HG02642 (cell line): ENCODE data around the gene SKOR2.

ENCODE experiments used
- ATAC-seq: cut with Tn5 transposase; IDR thresholded peaks from one replicate; pipeline ENCODE4 v1.9.1; 2021; ENCODE audit warnings: mild to moderate bottlenecking; ENCODE audit not compliant: unreplicated experiment, poor library complexity

The SKOR2 gene

DNA sequence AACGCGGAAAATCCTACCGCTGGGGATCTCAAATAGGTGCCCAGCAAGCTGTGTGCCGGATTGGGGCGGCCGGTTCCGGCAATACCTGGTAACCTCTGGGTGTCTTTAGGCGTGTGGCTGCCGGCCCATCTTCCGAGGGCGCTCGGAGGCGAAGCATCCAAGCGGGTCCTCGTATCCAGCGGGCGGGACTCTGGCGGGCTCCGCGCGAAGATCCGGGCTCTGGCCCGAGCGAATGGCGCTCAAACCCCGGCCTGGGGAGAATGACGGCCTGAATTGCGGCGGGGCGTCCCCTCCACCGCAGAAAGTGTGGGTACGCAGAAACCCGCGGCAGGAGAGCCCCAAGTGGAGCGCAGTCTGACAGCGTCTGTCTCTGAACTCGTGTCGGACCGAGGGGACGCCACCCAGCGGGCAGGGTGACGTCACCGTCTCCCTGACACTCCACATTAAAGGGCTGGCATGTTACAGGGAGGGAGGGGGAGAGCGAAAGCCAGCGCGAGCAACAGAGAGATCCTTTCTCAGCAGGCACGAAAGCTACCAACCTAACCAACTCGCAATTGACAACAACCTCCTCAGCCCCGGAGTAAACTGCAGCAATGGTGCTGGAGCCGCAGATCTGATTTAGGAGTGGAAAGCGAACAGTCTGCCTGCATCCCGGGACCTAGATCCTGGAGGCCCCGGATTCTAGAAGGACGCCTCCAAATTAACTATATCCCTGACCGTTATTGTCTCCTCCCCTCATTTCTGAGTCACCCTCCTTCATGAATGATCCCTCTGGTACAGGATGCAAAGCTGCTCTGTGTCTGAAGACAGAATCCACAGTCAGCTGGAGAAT, at the start of gene SKOR2:
SKOR2 (minus strand) TSS at position 372 of the 832 bp plus-strand sequence. CDS start 2,477 bp downstream, outside the sequence.
- ATAC-seq: no peak

DNA sequence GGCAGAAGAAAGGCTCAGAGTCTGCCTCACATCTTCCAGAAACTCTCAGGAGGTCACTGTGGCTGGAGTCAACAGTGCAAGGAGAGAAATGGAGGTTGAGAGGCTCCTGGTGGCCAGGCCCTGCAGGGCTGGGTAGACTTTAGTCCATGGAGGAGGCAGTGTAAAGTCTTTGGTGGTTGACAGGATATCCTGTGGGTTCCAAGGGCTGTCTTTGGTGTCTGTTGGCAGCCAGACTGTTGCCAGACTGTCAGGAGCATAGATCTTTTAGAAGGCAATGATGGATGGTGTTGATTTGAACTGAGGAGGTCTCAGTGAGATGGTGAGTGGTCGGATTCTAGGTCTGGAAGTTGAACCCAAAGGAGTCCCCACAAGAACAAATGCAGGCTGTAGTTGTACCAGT, 45.0 kb upstream of the SKOR2 start:
- no peak for ATAC-seq

- no peak for ATAC-seq
These were observed 43.3 kb upstream of the SKOR2 start for GRCh38 chr18:47294801-47295200.

GRCh38 chr18:47288741-47289140, 37.3 kb upstream of the SKOR2 start:
- ATAC-seq: no peak

DNA sequence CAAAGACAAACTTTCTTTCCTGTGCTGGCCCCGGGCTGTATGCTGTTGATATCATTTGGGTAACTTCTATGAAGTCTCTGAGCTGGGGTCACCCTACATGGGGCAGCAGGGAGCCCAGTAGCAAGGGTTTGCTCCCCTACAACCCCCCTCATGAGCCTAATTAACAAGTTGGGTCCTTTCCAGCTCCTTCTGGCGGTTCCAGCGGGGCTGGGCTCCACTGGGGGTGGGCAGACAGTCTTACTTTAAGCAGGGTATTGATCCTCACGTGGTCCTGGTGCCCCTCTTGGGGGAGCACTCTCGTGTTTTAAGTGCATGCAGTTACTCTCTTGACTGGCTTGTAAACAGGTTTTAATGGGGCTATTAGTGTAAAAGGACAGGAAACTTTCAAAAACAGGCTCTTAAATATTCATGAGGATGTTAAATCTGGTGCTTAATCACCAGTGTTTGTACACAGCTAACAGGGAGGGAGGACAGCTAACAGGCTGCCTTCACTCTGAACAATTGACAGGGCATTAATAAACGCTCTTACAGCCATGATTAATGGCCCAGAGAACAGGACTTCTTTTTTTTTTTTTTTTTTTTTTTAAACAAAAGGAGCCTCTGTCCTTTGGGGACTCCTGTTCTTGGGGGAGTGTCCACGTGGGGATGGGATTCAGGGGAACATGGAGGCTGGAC, 36.6 kb upstream of the SKOR2 start:
- ATAC-seq: no peak

DNA sequence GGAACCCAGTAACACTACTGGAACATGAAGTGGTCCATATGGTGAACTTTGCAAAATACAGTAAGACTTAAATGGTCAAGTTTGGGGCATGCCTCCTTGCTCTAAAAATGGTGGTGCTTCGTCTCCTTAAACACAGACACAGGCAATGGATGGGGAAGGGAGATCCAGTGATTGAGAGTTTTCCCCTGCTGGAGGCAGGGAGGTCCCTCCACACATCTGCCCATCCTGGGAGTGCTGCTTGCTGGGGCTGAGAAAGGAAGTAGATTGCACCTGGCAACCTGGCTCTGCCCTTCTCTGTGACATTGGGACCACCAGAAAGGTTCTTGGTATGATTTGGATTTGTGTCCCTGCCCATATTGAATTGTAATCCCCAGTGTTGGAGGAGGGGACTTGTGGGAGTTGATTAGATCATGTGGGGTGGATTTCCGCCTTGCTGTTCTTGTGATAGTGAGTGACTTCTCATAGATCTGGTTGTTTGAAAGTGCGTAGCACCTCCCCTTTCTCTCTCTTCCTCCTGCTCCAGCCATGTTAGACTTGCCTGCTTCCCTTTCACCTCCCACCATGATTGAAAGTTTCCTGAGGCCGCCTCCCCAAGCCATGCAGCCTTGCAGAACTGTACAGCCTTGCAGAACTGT, 35.4 kb upstream of the SKOR2 start:
- ATAC-seq: no peak

DNA sequence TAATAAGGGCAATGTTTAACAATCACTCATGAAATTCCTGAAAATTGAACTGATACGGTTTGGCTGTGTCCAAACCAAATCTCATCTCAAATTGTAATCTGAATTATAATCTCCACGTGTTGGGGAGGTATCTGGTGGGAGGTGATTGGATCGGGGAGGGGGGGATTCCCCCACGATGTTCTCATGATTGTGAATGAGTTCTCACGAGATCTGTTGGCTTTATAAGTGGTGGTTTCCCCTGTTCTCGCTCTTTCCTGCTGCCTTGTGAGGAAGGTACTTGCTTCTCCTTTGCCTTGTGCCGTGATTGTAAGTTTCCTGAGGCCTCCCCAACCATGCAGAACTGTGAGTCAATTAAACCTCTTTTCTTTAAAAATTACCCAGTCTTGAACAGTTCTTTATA, 34.0 kb upstream of the SKOR2 start:
- no peak for ATAC-seq

- no peak for ATAC-seq
These were observed 33.4 kb upstream of the SKOR2 start for GRCh38 chr18:47284721-47285395.

GRCh38 chr18:47283476-47283875, 32.0 kb upstream of the SKOR2 start:
- ATAC-seq: no peak

DNA sequence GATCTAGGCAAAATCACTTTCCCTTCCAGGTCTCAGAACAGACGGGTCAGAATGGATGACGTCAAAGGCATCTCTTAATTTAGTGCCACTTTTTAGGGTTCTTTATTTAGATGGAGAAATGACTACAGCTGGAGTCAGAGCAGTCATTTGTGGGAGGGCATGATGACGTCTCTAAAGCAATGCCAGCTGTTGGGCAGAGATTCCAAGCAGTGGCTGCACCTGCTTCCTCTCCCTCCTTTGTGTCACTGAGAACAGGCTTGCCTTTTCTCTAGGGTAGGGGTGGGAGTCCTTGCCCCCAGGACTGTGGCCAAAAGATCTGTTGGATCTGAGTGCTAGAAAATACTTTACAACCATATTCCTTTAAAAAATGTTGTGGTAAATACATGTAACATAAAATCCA, 28.7 kb upstream of the SKOR2 start:
- no peak for ATAC-seq

DNA sequence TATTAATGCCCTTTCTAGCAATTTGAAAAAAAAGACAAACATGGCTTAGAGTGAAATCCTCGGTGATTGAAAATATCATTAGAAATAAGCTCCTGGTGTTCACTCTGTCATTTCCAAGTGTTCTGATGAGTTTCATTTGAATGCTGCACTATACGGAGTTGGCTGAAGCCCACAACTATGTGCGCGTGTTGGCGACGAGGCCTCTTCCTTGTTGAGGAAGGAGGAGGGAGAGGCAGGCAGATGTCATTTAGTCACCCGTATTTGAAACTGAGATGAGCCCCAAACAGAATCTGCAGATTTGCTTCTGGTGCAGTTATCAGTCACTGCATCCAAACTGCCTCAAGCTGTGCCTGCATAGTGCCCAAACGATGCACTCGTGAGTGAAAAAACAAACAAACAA, 23.5 kb upstream of the SKOR2 start:
- no peak for ATAC-seq

- no peak for ATAC-seq
These were observed 13.7 kb upstream of the SKOR2 start for GRCh38 chr18:47265197-47265596.

- ATAC-seq: no peak
These were observed 12.8 kb upstream of the SKOR2 start for GRCh38 chr18:47264308-47264700.

- no peak for ATAC-seq
These were observed 12.2 kb upstream of the SKOR2 start for GRCh38 chr18:47263430-47264307.

DNA sequence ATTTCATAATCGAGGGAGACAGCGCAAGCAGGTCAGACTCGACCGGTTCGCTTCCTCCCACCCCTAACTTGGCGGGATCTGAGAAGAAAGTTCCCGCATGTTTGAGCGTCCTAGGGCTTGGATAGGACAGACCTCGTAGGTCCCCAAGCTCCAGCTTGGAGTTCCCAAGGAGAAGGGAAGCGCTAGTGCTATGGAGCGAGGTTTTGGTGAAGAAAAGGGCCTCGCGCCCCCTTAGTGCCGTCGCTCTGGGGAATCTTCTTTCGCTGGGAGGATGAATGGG, 11.6 kb upstream of the SKOR2 start:
- ATAC-seq: no peak

GRCh38 chr18:47262301-47263149, 11.1 kb upstream of the SKOR2 start:
- ATAC-seq: no peak

GRCh38 chr18:47261902-47262300, 10.4 kb upstream of the SKOR2 start:
- no peak for ATAC-seq

GRCh38 chr18:47260924-47261701, 9.7 kb upstream of the SKOR2 start:
- no peak for ATAC-seq
